ENCODE results near the gene TSC22D4.

The TSC22D4 gene

DNA sequence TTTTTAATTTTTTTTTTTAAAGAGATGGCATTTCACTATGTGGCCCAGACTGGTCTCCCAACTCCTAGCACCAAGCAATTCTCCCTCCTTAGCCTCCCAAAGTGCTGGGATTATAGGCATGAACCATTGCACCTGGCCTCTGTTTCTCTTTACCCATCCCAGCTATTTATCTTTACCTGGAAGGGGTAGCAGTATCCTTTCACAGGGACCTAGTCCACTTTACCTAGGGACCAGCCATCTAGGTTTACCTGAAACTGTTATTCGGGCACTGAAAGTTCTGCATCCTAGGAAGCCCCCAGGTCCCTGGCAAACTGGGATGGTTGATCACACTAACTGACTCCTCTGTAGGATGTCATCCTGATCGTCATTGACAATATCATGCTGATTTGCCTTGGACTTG lies 38.3 kb upstream of the TSC22D4 start:
- TF ChIP-seq, protein P1, sequence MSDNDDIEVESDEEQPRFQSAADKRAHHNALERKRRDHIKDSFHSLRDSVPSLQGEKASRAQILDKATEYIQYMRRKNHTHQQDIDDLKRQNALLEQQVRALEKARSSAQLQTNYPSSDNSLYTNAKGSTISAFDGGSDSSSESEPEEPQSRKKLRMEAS (IDR thresholded peaks at IDR 0.05; ENCODE audit: low read depth, low read length): no peak
- TF ChIP-seq POLR2A (IDR thresholded peaks at IDR 0.05; ENCODE audit: extremely low read depth, insufficient read length) (no peak), MYC (IDR thresholded peaks at IDR 0.05; ENCODE audit: low read depth, low read length) (no peak)
- TF ChIP-seq, protein P2, sequence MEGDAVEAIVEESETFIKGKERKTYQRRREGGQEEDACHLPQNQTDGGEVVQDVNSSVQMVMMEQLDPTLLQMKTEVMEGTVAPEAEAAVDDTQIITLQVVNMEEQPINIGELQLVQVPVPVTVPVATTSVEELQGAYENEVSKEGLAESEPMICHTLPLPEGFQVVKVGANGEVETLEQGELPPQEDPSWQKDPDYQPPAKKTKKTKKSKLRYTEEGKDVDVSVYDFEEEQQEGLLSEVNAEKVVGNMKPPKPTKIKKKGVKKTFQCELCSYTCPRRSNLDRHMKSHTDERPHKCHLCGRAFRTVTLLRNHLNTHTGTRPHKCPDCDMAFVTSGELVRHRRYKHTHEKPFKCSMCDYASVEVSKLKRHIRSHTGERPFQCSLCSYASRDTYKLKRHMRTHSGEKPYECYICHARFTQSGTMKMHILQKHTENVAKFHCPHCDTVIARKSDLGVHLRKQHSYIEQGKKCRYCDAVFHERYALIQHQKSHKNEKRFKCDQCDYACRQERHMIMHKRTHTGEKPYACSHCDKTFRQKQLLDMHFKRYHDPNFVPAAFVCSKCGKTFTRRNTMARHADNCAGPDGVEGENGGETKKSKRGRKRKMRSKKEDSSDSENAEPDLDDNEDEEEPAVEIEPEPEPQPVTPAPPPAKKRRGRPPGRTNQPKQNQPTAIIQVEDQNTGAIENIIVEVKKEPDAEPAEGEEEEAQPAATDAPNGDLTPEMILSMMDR (IDR thresholded peaks at IDR 0.05; ENCODE audit: low read depth, low read length): no peak
- H3K4me3 ChIP-seq (ENCODE audit: low read depth, low read length): no peak overlapping the region
- no peak for DNase-seq (ENCODE audit: low read depth)

DNA sequence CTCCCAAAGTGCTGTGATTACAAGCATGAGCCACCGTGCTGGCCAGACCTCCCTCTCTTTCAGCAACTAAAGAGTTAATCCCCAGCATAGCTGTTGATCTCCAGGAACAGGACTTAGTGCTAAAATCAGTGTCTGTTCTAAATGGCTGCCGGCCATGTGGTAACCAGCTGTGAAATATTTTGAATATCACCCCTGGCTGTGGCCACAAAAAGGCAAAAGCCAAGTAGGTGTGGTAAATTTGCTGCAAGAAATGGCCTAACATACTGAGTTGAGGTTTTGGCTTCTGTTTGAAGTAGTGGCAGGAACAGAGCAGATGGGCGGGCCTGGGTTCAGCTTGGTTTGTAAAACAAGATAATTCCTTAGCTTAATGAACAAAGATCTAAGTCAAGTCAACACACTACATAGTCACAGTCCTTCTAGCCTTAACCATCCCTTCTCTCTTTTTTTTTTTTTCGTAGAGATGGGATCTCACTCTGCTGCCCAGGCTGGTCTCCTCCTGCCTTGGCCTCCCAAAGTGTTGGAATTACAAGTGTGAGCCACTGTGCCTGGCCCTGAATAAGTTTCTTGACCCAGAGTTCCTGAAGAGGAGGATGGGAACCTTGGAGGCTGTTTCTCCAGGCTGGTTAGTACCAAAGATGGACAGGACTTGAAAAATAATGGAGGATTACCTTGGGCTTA lies 37.3 kb upstream of the TSC22D4 start:
- DNase-seq (ENCODE audit: low read depth): no peak
- TF ChIP-seq, protein P2 (IDR thresholded peaks at IDR 0.05; ENCODE audit: low read depth, low read length): no peak
- TF ChIP-seq, protein P1 (IDR thresholded peaks at IDR 0.05; ENCODE audit: low read depth, low read length): no peak
- TF ChIP-seq MYC (IDR thresholded peaks at IDR 0.05; ENCODE audit: low read depth, low read length): no peak
- no peak for TF ChIP-seq POLR2A (IDR thresholded peaks at IDR 0.05; ENCODE audit: extremely low read depth, insufficient read length)
- H3K4me3 ChIP-seq (ENCODE audit: low read depth, low read length): no peak overlapping the region

DNA sequence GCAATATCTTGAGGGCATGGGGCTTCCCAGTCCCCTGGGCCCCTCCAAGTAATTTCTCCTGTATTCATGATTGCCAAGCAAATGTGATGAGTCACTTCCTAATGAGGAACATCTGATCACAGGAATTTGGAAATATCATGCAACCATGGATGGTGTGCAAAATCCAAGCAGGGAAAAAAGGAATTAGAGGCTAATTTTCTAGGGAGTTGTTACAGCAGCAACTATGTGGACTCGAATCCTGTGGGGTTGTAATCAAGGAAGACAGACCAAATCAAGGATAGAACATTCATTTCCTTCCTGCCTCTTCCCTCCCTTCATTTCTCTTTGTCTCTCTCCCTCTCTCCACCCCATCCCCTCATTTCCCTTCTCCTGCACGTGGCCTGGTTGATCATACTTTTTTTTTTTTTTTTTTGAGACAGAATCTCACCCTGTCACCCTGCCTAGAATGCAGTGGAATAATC lies 36.1 kb upstream of the TSC22D4 start:
- TF ChIP-seq, protein P1 (IDR thresholded peaks at IDR 0.05; ENCODE audit: low read depth, low read length): no peak
- TF ChIP-seq MYC (IDR thresholded peaks at IDR 0.05; ENCODE audit: low read depth, low read length) (no peak), POLR2A (IDR thresholded peaks at IDR 0.05; ENCODE audit: extremely low read depth, insufficient read length) (no peak)
- TF ChIP-seq, protein P2 (IDR thresholded peaks at IDR 0.05; ENCODE audit: low read depth, low read length): no peak
- H3K4me3 ChIP-seq (ENCODE audit: low read depth, low read length): no peak overlapping the region
- no peak for DNase-seq (ENCODE audit: low read depth)

DNA sequence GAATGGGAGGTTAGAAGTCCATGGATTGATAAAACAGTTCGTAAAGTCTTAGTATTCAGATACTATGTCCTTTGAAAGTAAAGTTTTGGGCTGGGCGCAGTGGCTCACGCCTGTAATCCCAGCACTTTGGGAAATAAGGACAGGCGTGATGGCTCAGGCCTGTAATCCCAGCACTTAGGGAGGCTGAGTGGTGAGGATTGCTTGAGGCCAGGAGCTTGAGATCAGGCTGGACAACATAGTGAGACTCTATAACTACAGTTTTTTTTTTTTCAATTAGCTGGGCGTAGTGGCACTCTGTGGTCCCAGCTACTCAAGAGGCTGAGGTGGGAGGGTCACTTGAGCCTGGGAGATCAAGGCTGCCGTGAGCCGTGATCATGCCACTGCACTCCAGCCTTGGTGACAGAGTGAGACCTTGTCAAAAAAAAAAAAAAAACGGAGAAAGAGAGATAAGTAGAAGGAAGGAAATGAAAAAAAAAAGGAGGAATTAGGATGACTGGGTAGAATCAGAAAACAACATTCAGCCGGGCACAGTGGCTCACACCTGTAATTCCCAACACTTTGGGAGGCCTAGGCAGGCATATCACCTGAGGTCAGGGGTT lies 34.3 kb upstream of the TSC22D4 start:
- DNase-seq (ENCODE audit: low read depth): no peak
- TF ChIP-seq MYC (IDR thresholded peaks at IDR 0.05; ENCODE audit: low read depth, low read length): no peak
- TF ChIP-seq POLR2A (IDR thresholded peaks at IDR 0.05; ENCODE audit: extremely low read depth, insufficient read length): no peak
- TF ChIP-seq, protein P2 (IDR thresholded peaks at IDR 0.05; ENCODE audit: low read depth, low read length): no peak
- TF ChIP-seq, protein P1 (IDR thresholded peaks at IDR 0.05; ENCODE audit: low read depth, low read length): no peak

DNA sequence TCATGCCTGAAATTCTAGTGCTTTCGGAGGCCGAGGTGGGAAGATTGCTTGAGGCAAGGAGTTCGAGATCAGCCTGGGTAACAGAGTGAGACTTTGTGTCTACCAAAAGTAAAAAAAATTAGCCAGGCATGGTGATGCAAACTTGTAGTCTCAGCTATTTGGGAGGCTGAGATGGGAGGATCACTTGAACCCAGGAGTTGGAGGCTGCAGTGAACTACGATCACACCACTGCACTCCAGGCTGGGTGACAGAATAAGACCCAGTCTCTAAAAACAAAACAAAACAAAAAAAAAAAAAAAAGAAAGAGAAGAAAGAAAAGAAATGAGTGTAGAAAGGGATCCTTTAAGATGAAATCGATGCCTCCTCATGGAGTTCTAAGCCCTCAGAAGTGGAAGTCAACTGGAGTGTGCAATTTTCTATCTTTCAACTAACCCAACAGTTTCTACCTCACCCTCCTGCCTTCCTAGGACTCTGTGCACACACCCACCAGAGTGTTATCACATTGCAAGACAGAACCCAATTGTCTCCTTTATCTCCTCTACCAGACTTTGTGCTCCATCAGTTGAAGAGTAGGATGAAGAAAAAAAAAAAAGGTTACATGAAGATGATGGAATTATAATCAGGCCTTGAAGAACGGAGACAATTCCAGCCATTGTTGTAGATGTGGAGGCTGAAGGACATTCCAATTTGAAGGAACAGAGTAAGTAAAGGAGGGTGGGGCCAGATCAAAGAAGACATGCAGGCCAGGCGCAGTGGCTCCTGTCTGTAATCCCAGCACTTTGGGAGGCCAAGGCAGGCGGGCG lies 31.6 kb upstream of the TSC22D4 start:
- DNase-seq (ENCODE audit: low read depth): no peak
- TF ChIP-seq POLR2A (IDR thresholded peaks at IDR 0.05; ENCODE audit: extremely low read depth, insufficient read length) (no peak), MYC (IDR thresholded peaks at IDR 0.05; ENCODE audit: low read depth, low read length) (no peak)
- TF ChIP-seq, protein P1 (IDR thresholded peaks at IDR 0.05; ENCODE audit: low read depth, low read length): no peak
- TF ChIP-seq, protein P2 (IDR thresholded peaks at IDR 0.05; ENCODE audit: low read depth, low read length): no peak
- no peak overlapping the region for H3K4me3 ChIP-seq (ENCODE audit: low read depth, low read length)

More for the DNA sequence above, 34.3 kb upstream of the TSC22D4 start:
- H3K4me3 ChIP-seq (ENCODE audit: low read depth, low read length): no peak overlapping the region
